ENCODE data around the gene FUZ.

DNA sequence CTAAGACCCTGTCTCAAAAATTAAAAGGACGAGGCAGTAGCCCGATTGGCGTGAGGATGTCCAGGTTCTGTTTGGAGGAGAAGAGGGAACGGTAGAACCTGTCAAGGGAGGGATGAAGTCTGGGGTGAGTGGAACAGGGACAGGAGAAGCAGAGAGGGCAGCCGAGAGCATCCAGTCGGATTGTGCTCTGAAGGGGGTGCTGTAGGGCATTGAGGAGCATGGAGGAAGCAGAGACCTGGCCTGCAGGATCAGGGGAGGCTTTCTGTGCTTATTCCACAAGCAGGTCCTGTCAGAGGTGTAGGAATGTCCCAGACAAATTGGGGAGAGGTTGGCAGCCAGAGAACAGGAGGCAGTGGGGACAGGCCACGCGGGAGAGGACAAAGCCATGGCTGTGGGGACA is 32.2 kb downstream of the FUZ start:
- TF ChIP-seq, protein P1, sequence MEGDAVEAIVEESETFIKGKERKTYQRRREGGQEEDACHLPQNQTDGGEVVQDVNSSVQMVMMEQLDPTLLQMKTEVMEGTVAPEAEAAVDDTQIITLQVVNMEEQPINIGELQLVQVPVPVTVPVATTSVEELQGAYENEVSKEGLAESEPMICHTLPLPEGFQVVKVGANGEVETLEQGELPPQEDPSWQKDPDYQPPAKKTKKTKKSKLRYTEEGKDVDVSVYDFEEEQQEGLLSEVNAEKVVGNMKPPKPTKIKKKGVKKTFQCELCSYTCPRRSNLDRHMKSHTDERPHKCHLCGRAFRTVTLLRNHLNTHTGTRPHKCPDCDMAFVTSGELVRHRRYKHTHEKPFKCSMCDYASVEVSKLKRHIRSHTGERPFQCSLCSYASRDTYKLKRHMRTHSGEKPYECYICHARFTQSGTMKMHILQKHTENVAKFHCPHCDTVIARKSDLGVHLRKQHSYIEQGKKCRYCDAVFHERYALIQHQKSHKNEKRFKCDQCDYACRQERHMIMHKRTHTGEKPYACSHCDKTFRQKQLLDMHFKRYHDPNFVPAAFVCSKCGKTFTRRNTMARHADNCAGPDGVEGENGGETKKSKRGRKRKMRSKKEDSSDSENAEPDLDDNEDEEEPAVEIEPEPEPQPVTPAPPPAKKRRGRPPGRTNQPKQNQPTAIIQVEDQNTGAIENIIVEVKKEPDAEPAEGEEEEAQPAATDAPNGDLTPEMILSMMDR (IDR thresholded peaks at IDR 0.05), result no peak
- no peak for TF ChIP-seq EZH2 (IDR thresholded peaks at IDR 0.05; ENCODE audit: borderline replicate concordance, insufficient read depth, low read depth, low read length, poor library complexity, severe bottlenecking)
